GM19025 (cell line): ENCODE results near the gene SURF6.
"Not testable (repeated sequence)": the region's sequence is repeated elsewhere in the genome, so short reads cannot be mapped to it uniquely, and the experiment has no call there.

Source experiments
- ATAC-seq: cut with Tn5 transposase; IDR thresholded peaks from one replicate; pipeline ENCODE4 v1.9.1; 2021; ENCODE audit warnings: mild to moderate bottlenecking, low read depth, moderate library complexity; ENCODE audit not compliant: unreplicated experiment

SURF6 gene

GRCh38 chr9:133348718-133349573, 13.0 kb upstream of the SURF6 start:
- ATAC-seq = no peak

DNA sequence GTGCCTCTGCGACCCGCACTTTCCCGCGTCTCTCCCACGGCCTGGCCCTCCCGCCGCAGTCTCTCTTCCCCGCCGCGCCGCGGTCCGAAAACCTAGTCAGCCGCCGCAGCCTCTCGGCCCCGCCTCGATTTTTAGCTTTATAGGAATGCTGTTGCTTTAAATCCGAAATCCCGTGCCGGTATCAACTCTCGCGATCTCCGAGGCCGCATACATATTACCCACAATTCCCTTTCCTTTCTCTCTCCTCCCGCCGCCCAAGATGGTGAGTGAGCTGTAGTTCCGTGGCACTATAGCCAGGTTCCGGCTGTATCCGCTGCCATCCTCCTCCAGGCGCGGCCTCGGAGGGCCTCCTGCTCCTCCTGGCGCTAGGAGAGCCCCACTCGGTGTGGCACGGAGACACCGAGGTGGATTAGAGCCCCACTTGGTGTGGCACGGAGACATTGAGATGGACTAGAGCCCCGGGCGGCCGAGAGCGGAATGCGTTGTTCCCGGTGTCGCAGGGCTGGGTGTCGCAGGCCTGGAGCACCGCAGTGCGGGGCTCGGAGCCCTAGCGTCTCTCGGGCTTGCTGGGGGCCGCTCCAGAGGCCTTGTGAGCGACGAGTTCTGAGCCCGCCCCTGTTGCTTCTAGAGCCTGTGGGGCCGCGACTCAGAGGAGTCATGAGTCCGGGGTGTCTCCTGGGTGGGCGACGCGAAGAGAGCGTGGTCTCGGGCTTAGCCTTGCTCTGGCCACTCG, 12.2 kb upstream of the SURF6 start, which contains the start of the genes MED22 and RPL7A:
Gene MED22 (minus strand): TSS at position 147 of the 733 bp plus-strand sequence. CDS start 1,469 bp downstream, outside the sequence.
Gene RPL7A (plus strand): TSS at position 234 of the 733 bp plus-strand sequence. CDS start 26 bp downstream, at position 260.
- ATAC-seq = no peak

GRCh38 chr9:133347515-133347984, 11.6 kb upstream of the SURF6 start:
- ATAC-seq = no peak

DNA sequence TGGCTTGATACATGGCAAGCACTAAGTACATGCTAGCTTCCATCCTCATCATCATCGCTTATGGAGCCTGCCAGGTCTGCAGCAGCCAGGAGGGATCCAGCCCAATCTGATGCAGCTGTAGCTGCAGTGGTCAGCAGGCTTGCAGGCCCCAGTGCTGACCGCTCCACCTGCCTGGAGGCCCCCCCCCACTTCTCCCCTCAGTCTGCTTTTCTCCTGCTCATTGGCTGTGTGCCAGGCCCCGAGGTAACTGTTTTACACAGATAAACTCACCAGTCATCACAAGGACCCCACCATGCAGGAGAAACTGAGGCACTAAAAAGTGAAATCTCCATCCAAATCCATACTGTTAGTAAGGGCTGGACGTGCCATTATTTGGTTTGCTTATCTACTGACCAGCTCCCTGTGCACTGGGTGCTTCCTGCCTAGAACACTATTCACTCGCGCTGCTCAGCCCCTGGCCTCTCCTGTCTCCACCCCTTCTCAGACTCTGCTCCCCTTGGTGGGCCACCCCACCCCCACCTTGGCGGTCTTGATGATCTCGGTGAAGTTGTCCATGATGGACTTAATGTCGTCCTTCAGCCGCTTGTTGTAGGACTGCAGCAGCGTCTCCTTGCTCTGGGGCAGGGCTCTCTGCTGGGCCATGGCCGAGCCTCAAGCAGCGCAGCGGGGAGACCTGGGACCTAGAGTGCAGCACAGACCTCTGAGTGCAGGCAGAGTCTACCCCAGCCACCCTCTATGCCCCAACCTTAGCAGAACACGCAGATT, 10.2 kb upstream of the SURF6 start:
- no peak for ATAC-seq

DNA sequence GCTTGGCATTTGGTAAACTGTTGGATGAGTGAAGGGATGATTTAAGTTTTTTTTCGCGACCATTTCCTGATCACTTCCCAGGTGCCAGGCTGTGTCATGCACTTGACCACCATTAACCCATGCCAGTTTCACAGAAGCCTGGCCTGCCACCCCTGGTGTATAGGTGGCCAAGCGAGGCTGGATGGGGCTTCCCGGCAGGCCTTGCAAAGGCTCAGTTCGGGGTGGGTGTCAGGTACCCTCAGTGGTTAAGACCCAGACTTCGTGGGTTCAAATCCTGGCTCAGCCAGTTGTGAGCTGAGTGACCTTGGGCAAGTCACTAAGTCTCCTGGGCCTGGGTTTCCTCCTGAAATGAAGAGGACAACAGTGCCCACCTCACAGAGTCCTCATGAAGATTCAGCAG, 9.6 kb upstream of the SURF6 start:
- ATAC-seq = no peak

- ATAC-seq = no peak
Measured at GRCh38 chr9:133344979-133345378, 9.0 kb upstream of the SURF6 start.

GRCh38 chr9:133344071-133344470, 8.1 kb upstream of the SURF6 start:
- ATAC-seq = no peak

DNA sequence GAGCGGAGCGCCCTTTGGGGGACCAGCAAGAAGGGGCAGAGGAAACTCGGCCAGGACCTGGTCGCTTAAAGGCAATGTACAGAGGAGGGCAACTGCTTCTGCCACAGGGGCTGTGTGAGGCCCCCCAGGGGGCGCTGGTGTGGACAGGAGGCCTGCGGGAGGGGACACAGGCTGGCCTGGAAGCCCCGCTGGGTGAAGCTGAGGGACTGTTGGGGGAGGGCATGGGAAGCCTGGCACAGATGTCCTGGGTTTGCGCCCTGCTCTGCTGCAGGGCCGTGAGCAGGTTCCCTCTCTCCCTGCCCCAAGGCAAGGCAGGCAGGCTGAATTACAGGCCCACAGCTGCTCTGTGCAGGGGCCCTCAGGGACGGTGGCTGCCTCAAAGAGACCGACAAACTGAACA, 6.6 kb upstream of the SURF6 start:
- no peak for ATAC-seq

DNA sequence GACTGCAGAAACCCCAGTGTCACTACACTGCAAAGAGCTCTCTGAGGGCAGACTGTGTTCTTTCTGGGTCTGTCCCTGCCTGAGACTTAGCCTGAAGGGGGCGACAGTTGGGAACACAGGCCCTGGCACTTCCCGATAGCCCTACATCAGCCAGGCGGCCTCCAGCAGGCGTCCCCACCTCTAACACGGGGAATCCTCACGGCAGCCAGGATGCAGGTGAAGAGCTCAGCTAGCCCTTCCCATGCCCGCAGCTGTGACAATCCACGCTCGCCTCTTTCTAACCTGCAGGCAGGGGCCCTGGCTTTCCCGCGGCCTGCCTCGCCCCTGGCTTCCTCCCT, 6.0 kb upstream of the SURF6 start:
- ATAC-seq = no peak

DNA sequence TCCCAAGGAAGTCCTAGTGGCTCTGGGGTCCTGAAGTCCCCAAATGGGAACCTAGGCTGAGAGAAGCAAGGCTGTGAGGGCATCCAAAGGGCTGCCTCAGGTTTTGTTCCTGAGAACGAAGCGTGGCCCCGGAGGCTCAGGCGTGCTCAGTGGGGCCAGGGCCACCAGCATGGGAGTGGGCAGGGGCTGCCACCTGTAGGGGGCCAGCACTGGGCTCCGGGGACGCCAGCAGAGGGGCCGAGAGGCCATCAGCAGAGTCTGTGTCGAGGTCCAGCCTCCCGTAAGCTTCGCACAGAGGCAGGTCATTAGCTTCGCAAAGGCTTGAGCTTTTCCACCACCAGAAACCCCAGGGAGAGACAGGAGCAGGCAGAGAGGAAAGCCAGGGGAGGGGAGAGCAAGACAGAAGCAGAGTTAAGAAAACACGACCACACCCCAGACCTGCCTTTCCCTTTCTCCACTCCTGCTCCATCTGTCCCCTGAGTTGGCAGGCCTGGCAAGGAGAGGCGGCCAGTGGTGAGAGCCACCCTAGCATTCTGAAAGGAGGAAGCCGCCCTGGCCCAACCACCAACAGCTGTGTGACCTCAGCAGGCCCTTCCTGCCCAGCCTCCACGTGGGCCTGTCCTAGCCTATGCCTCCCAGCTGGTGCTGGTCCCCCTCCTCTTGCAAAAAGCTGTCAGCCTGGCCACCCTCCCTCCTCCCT, 5.5 kb upstream of the SURF6 start:
- no peak for ATAC-seq

DNA sequence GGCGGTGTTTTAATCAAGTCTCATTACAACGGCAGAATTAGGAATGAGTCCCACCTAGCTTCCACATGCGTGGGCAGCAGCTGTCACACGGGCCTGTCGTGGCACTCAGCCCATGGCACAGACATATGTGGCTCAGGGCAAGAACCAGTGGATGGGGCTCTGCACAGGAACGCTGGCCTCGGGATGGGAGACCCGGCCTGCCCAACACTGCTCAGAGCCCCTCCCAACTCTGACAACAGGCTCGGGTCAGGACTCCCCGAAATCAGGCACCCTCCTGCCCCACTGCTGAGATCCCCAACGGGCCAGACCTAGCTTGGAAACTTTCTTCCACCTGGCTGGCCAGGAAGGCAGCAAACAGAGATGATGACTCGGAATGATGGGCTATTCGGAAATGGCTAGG, 4.9 kb upstream of the SURF6 start:
- no peak for ATAC-seq

DNA sequence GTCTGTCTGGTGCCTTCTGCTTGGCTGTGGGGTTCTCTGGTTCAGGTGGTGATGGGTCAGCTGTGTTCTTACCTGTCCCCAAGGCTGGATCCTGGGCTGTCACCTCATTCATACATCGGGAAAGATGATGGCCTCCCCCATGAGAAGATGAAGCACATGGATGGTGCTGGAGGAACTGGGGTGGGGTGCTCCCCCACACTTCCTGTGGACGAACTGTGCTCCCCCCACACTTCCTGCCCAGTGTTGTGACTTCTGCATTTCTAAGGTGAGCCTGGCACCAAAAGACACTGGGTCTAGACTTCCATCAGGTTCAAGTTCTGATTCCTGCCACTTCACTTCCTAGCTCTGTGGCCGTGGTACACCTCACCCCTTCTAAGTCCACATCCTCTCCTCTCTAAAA, 4.3 kb upstream of the SURF6 start:
- no peak for ATAC-seq

DNA sequence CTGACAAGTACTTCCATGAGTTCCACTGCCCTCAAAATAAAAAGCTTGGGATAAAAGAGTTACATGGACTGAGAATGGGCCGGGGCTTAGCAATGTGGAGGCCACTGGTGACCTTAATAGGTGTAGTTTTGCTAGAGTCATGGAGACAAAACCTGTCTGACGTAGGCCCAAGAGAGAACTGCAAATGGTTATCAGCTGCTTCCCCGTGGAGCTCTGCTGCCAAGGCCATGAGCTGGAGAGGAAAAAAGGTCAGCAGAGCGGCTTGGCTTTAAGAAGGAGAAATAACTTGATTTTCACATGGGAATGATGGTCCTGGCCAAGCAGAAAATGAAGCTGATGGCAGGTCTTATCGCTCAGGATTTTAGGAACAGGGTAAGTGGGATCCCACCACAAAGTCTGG, 3.7 kb upstream of the SURF6 start:
- no peak for ATAC-seq

GRCh38 chr9:133334888-133335287, 1.1 kb downstream of the SURF6 start:
- not testable (repeated sequence) for ATAC-seq

- ATAC-seq = no peak
Measured at GRCh38 chr9:133334161-133334560, 1.8 kb downstream of the SURF6 start.

DNA sequence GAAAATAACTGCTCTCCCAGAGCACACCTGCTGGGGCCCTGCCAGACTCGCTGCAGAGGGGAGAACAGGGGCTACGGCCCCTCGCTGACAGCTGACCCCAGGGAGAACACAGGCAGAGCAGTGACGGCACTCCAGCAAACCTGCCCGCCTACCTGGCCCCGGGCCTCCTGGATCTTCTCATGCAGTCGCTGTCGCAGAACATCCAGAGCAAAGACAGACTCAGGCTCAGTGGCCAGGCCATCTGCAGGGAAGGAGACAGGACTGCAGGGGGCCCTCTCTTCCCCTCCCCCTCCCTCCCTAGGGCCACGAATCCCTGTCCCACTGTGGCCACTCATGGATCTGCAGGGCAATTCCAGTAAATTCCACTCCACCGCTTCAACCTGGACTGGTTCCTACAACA, 2.4 kb downstream of the SURF6 start:
- no peak for ATAC-seq

GRCh38 chr9:133333011-133333410, 3.0 kb downstream of the SURF6 start:
- no peak for ATAC-seq

- ATAC-seq = no peak
Measured at GRCh38 chr9:133332381-133332730, 3.6 kb downstream of the SURF6 start.

GRCh38 chr9:133331641-133332380, 4.2 kb downstream of the SURF6 start:
- no peak for ATAC-seq

DNA sequence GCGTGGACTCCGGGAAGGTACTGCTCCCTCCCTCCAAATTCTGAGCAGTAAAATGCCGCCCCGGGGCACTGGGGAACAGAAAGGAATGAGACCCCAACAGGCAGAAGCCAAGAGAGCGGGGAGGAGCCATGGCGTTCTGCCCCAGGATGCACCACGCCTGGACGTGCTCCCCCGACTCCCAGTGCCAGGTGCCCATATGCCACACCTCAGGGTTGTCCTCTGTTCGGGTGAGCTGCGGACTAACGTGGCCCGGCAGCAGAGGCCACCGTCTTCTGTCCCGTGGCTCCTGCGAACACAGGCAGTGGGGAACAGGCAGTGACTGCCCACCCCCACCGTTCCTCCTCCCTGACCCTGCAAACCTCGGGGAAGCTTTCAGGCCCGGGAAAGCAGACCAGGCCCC, 4.8 kb downstream of the SURF6 start:
- no peak for ATAC-seq
